Psoas muscle (tissue), 8 donors: ENCODE measurements around the gene SH3D21. TPM values are rescaled to one million over a fixed set of nuclear protein-coding genes. Genes with fewer than 3 reads are reported as not detected.

ENCODE experiments used
- ATAC-seq, 4 donors: fragments of 200-7000 bp; cut with Tn5 transposase; one replicate each; pipeline ENCODE4 v1.9.1; 2020; ENCODE audit warnings: moderate library complexity in 3 of 4, mild to moderate bottlenecking in 2 of 4
- DNase-seq, 2 donors: peaks; one replicate each; pipeline ENCODE4 v3.0.0-alpha.2; 2020
- H3K27ac ChIP-seq: fragments of 200-600 bp; one replicate; pipeline ENCODE4 v1.8.0; 2022
- H3K27me3 ChIP-seq, 3 donors: fragments of 200-600 bp in 1 of 3; one replicate each; pipeline versions ENCODE4 v1.6.1 to v1.8.0; 2013 to 2022; ENCODE audit warnings: low read length in 2 of 3, mild to moderate bottlenecking in 2 of 3, moderate library complexity in 1 of 3; ENCODE audit not compliant: insufficient read depth in 3 of 3
- H3K36me3 ChIP-seq, 2 donors: fragments of 200-600 bp in 1 of 2; one replicate each; pipeline versions ENCODE4 v1.6.1 to v1.8.0; 2013 to 2022; ENCODE audit warnings: low read depth in 1 of 2, mild to moderate bottlenecking in 1 of 2, moderate library complexity in 1 of 2; ENCODE audit not compliant: insufficient read depth in 1 of 2
- H3K4me1 ChIP-seq: fragments of 200-600 bp; one replicate; pipeline ENCODE4 v1.8.0; 2022
- H3K4me3 ChIP-seq: fragments of 200-600 bp; one replicate; pipeline ENCODE4 v1.8.0; 2022; ENCODE audit warnings: mild to moderate bottlenecking
- H3K9me3 ChIP-seq: fragments of 200-600 bp; one replicate; pipeline ENCODE4 v1.8.0; 2022
- CTCF ChIP-seq: fragments of 200-600 bp; IDR thresholded peaks from one replicate; pipeline ENCODE4 v1.8.0; 2022; ENCODE audit warnings: antibody characterized with exemption
- WGBS, 3 donors: extraction: QIAGEN DNeasy Blood & Tissue Kit; methylation state at CpG; one replicate each; pipeline versions ENCODE4 v1.1.6 to v1.1.7; 2013; 5-methylcytosine and 5-hydroxymethylcytosine counted together
- intact Hi-C, 2 donors: fragments of 100-400 bp; cut with DNase I; formaldehyde crosslinking; loops; one replicate each; pipeline versions ENCODE4 v1.11.0 to v1.14.2; 2022
- polyA plus RNA-seq, 3 donors: library from polyadenylated mRNA; stranded (reverse); fragments of 200-250 nt; gene quantifications; one replicate each; pipeline ENCODE4 v1.2.3, GENCODE V29; 2013
- total RNA-seq, 4 donors: library from RNA; stranded (reverse); fragmentation: NEBNext Ultra II Directional in 2 of 4; extraction: Animal tissue kit (Norgen Biotek cat#: 25700) in 2 of 4; gene quantifications; one replicate each; pipeline versions ENCODE4 v1.2.1 to v1.2.4, GENCODE V29; 2021 to 2023
- donor health status: healthy with polysubstance abuse.
- donor health status: DM: no; HTN: no; CAD: no; lungs with moderate emphysema.
- donor health status: Bipolar disorder and iron deficiency.
- donor health status: healthy.
- donor health status: DM: yes; HTN: yes; CAD: no.
- donor health status: DM: no; HTN: no; CAD: no.
- donor health status: DM: no; HTN: no; CAD: no.
- donor health status: DM: yes; HTN: yes; CAD: no.

Gene SH3D21
- total and polyA plus RNA-seq, 7 donors: 0.36 to 1.1 (median 0.88) TPM

DNA sequence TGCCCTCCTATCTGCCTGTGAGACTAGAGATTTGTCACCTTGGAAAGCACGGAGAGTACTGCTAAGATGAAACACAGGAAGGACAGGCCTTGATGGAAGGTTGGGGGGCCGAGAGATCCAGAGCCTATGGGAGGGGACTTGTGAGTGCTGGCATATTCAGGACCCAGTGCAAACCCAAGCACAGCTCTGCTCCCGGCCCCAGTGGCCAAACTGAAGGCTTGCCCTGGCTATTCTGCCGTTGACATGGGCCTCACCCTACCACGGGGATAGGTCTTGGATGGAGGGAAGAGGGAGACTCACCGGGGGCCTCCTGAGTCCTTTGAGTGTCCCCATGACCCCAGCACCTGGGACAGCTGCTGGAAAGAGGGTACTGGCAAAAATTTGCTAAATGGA is 21.9 kb downstream of the SH3D21 start:
- intact Hi-C loops: no loop called here
- H3K27ac ChIP-seq: no peak overlapping the region
- no peaks in the 10 kb centered on the region for H3K9me3 ChIP-seq
- H3K27me3 ChIP-seq: peaks cover 0 to 1% (median 0%) of the 10 kb centered on the region in 3 donors
- H3K4me3 ChIP-seq: no peak overlapping the region
- ATAC-seq (no peak), DNase-seq (no peak)
- H3K36me3 ChIP-seq: no peaks in the 10 kb centered on the region
- H3K4me1 ChIP-seq: no peaks in the 10 kb centered on the region
- TF ChIP-seq CTCF: no peak
- 82 to 86% (median 82%) methylated on average over 6 of the region's 6 CpGs for WGBS, 3 donors

GRCh38 chr1:36328713-36329112 is 22.5 kb downstream of the SH3D21 start:
- Histone ChIP-seq H3K27ac (no peak overlapping the region), H3K4me1 (no peaks in the 10 kb centered on the region), H3K9me3 (no peaks in the 10 kb centered on the region), H3K4me3 (no peak overlapping the region), H3K27me3 (no peaks in the 10 kb centered on the region), H3K36me3 (no peaks in the 10 kb centered on the region)
- DNase-seq (no peak), ATAC-seq (peak in 2 of 4 donors; percentile 36 to 41)
- 68 to 71% (median 70%) methylated on average over 6 of the region's 6 CpGs for WGBS, 3 donors
- intact Hi-C loops: no loop called here
- no peak for TF ChIP-seq CTCF

- 79 to 81% (median 80%) methylated on average over 9 of the region's 9 CpGs for WGBS, 3 donors
- DNase-seq: no peak
- Histone ChIP-seq H3K4me3 (no peak overlapping the region), H3K27ac (no peak overlapping the region), H3K27me3 (no peaks in the 10 kb centered on the region), H3K9me3 (no peaks in the 10 kb centered on the region), H3K36me3 (no peaks in the 10 kb centered on the region), H3K4me1 (no peaks in the 10 kb centered on the region)
- TF ChIP-seq CTCF: no peak
- ATAC-seq: peak in 1 of 4 donors; percentile 22
- intact Hi-C loops: no loop called here
Measured at GRCh38 chr1:36329817-36330216, 23.6 kb downstream of the SH3D21 start.

DNA sequence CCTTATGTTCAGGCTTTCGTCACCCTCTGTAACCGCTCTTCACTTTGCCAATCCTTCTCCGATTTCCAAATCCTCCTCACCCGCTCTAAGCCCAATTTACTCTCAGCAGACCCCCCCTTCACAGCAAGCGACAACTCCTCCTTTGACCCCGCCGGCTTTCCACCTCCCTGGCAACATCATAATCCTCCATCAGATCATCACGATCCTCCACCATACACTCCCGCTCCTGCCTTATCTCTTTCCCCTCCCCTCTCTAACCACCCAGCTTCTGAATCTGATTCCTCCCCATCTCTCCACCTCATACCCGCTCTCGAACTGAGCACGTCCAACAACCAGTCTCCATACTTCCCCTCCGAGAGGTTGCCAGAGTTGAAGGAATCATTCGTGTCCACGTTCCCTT is 24.8 kb downstream of the SH3D21 start:
- Histone ChIP-seq H3K4me1 (no peaks in the 10 kb centered on the region), H3K36me3 (no peaks in the 10 kb centered on the region), H3K27me3 (no peaks in the 10 kb centered on the region), H3K27ac (no peak overlapping the region), H3K9me3 (no peaks in the 10 kb centered on the region), H3K4me3 (no peak overlapping the region)
- ATAC-seq (no peak), DNase-seq (no peak)
- intact Hi-C loops: no loop called here
- no peak for TF ChIP-seq CTCF
- 83 to 88% (median 84%) methylated on average over 15 of the region's 15 CpGs for WGBS, 3 donors

GRCh38 chr1:36337830-36338229 is 31.7 kb downstream of the SH3D21 start:
- Histone ChIP-seq H3K4me1 (peaks cover 8% of the 10 kb centered on the region), H3K27me3 (no peaks in the 10 kb centered on the region), H3K27ac (no peak overlapping the region), H3K36me3 (peaks cover 4 to 39% of the 10 kb centered on the region in 2 donors), H3K4me3 (no peak overlapping the region), H3K9me3 (no peaks in the 10 kb centered on the region)
- ATAC-seq: no peak
- no peak for DNase-seq
- no peak for TF ChIP-seq CTCF
- WGBS, 3 donors: 72 to 87% (median 82%) methylated on average over 6 of the region's 6 CpGs
- intact Hi-C loops: no loop called here
